ENCODE results near the gene GPS2. TPM values are rescaled to one million over a fixed set of nuclear protein-coding genes. Genes with fewer than 3 reads are reported as not detected.

Gene GPS2, protein sequence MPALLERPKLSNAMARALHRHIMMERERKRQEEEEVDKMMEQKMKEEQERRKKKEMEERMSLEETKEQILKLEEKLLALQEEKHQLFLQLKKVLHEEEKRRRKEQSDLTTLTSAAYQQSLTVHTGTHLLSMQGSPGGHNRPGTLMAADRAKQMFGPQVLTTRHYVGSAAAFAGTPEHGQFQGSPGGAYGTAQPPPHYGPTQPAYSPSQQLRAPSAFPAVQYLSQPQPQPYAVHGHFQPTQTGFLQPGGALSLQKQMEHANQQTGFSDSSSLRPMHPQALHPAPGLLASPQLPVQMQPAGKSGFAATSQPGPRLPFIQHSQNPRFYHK
- polyA plus RNA-seq (ENCODE audit: insufficient read length in 4 of 4): 100 to 1,000 TPM in 1 of 4 donors, 10 to 100 TPM in 3; 88.7 to 115 (median 95.8) TPM

DNA sequence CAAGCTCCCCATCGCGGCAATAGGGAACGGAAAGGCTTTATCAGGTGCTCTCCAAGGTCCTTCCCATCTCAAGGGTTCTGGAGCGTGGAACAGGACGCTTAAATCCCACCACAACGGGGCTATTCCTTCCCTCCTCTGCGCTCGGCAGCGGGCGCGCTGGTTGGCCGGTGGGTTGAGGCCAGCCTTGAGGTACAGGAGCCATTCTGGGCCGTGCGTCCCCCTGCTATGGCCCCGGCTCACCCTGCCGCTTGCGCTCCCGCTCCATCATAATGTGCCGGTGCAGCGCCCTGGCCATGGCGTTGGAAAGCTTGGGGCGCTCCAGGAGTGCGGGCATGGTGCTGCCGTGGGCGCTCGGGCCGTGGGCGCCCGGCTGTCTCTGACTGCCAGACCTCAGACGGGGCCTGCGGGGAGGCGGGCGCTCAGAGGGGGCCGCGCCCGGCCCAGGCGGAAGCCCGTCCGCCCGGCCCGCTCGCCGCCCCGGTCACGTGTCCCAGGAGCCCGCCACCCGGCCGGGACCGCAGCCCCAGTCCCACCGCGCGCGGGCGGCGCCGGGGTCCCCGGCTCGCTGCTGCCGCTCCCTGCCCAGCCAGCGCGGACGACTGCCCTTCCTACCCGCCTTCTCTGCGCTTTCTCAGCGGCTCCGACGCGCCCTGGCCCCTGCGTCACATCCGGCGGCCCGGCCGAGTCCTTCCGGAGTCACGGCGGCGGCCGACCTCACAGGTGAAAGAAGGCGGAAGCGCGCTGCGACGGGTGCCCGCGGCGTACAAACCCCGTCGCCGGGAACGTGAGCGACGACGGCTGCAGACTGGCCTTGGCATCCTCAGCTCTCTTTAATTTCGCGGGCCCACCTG lies at the start of gene GPS2:
TSS of gene GPS2 (minus strand) at position 642 of the 851 bp plus-strand sequence. CDS start at position 334, 308 bp downstream.
- DNase-seq (ENCODE audit: low read depth in 4 of 4, low spot score in 2 of 4): peak in 2 of 4 donors; percentile 69 to 77

DNA sequence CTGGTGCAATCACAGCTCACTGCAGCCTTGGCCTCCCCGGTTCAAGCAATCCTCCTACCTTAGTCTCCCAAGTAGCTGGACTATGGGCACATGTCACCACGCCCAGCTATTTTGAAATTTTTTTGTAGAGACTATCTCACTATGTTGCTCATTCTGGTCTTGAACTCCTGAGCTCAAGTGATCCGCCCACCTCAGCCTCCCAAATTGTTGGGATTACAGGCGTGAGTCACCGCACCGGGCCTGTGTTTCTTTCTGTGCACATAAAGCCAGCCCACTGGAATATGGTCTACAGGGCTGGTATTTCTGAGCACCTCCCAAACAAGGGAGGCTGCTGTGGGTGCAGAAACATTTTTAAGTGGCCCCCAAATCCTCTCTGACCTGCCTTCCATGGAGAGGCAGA lies 48.2 kb upstream of the GPS2 start:
- no peak for DNase-seq (ENCODE audit: low read depth in 4 of 4, low spot score in 2 of 4)

DNA sequence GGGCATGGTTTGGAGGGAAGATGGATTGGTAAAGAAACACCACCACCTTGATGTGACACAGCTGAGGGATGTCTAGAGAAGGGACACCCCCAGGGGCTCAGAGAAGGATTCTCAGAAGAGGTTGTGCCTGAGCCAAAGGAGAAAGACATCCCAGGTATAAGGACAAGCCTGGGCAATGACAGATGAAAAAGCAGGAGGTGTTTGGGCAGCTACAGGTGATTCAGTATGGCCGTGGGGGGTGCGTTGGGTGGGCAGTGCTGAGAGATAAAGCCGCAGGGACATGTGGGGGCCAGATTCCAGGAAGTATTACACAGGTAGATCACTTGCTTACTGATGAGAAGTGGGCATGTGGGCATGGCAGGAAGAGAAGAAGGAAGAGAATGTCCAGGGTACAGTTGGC lies 46.7 kb upstream of the GPS2 start:
- no peak for DNase-seq (ENCODE audit: low read depth in 4 of 4, low spot score in 2 of 4)

DNA sequence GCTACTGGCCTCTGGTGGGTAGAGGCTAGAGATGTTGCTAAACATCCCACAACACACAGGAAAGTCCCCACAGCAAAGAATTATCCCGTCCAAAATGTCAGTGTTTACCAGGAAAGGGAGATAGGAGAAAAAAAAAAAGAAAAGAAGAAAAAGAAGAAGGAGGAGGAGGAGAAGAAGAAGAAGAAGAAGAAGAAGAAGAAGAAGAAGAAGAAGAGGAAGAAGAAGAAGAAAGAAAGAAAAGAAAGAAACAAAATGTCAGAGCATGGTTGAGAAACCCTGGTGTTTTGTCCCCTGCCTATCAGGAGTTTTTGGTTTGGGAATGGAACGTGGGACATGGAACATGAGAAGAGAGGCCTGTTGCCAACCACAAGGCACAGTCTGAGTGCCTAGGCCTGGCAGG lies 42.2 kb upstream of the GPS2 start:
- no peak for DNase-seq (ENCODE audit: low read depth in 4 of 4, low spot score in 2 of 4)

DNA sequence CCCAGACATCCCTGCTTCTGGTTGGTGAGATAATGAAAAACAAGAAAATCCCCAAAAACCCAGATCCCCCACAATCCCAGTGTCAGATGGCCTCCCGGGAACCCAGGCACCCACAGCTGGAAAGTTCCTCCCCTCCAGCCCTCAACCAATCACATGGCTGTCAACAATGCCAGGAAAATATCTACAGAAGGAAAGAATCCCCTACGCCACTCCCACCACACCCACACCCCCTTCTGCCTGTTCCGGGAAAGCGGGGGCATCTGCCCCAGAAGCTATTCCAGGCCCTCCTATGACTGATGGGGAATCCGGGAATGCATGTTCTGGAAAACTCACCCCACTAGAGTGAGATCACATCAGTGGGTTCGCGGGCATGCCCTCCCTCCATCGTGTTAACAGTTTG lies 41.6 kb upstream of the GPS2 start:
- DNase-seq (ENCODE audit: low read depth in 4 of 4, low spot score in 2 of 4): no peak

DNA sequence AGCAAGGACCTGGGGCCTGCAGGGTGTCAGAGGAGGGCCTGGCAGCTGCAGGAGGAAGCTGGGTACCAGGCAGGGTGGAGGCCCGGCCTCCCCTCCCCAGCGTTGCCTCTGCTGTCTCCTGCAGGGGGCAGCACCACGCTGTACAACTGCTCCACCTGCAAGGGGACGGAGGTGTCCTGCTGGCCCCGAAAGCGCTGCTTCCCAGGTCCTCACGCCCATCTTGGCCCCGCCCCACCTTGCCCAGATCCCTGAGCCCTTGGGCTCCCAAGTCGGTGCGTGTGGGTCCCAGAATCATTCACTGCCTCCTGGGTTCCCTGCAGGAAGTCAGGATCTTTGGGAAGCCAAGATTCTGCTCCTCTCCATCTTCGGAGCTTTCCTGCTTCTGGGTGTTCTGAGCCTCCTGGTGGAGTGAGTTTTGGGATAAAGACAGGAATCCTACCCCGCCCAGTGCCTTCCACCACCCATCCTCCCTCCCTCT lies 41.0 kb upstream of the GPS2 start:
- peak in 1 of 4 donors; percentile 46 for DNase-seq (ENCODE audit: low read depth in 4 of 4, low spot score in 2 of 4)

DNA sequence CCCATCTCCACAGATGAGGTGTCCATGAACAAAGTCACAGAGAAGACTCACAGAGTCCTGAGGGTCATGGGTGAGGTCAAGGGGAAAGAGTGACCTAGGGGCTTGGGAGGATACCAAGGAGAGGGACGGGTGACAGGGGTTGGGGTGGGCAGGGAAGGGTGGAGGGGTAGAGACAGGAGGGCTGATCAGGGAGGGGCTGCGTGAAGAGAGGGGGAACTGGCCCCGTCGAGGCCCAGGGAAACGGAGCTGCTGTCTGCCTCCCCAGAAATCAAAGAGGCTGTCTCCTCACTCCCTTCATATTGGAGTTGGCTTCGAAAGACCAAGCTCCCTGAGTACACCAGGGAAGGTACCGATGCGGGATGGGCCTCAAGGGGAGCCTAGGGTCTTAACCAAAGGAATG lies 40.4 kb upstream of the GPS2 start:
- no peak for DNase-seq (ENCODE audit: low read depth in 4 of 4, low spot score in 2 of 4)

DNA sequence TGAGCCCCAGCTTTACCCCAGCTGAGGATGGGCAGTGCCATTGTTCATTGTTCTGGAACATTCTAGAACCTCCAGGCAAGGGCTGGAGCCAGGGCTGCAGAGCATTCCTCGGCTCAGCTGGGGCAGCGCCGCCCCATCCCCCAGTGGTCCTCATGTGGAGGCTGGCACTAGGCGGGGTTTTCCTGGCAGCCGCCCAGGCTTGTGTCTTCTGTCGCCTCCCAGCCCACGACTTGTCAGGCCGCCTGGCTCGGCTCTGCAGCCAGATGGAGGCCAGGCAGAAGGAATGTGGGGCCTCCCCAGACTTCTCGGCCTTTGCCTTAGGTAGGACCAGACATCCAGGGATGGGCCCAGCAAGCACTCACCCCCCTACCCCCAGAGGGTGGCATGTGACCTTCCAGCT lies 39.9 kb upstream of the GPS2 start, which contains the start of gene TMEM95:
TSS of gene TMEM95 (plus strand) at position 104 of the 400 bp plus-strand sequence. CDS start at position 153, 49 bp downstream.
- no peak for DNase-seq (ENCODE audit: low read depth in 4 of 4, low spot score in 2 of 4)

DNA sequence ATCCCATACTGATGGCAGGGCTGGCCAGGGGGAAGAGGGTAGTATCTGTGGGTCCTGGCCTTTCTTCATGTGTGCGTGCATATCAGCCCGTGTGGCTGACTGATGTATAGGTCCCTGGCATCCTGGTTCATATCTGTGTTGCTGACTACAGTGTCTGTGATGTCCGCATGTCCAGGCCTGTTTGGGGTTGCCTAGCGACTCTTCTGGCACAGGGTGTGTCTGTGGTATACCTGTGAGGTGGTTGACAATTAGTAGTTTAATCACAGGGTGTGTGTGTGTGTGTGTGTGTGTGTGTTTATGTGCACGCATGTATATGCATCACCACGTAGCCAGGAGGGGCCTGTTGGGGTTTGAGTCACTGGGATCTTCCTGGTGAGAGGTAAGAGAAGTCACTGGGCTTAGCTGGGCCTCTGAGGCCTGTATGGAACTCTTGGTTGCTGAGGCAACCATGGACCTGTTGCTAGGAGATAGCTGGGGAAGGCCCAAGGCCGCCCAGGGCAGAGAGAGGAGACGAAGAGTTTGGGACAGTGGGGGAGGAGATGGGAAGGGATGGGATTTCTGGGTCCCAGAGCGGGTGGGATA lies 39.2 kb upstream of the GPS2 start:
- no peak for DNase-seq (ENCODE audit: low read depth in 4 of 4, low spot score in 2 of 4)

DNA sequence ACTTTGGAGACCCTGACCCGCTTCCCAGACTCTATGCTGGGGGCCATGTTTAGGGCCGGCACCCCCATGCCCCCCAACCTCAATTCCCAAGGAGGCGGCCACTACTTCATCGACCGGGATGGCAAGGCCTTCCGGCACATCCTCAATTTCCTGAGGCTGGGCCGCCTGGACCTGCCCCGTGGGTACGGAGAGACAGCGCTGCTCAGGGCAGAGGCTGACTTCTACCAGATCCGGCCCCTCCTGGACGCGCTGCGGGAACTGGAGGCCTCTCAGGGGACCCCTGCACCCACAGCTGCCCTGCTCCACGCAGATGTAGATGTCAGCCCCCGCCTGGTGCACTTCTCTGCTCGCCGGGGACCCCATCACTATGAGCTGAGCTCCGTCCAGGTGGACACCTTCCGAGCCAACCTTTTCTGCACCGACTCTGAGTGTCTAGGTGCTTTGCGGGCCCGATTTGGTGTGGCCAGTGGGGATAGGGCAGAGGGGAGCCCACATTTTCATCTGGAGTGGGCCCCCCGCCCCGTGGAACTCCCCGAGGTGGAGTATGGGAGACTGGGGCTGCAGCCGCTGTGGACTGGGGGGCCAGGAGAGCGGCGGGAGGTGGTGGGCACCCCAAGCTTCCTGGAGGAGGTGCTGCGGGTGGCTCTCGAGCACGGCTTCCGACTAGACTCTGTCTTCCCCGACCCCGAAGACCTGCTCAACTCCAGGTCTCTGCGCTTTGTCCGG lies 37.9 kb upstream of the GPS2 start:
- DNase-seq (ENCODE audit: low read depth in 4 of 4, low spot score in 2 of 4): no peak

DNA sequence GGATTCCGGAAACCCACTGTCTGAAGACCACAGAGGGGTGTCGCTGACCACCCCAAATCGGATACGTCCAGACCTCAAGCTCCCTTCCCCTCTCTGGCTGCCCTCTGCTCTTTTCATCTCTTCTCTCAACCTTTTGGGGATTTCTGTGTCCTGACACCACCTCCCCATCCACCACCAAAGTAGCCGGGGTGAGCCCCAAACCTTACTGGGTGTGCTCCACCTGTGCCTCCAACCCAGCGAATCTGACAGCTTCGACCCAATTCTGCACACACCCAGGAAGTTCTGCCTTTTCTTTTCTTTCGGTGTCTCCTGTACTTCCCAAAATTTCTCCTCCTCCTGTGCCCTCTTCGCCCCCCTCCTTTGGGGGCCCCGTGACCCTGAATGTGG lies 37.3 kb upstream of the GPS2 start:
- DNase-seq (ENCODE audit: low read depth in 4 of 4, low spot score in 2 of 4): no peak

DNA sequence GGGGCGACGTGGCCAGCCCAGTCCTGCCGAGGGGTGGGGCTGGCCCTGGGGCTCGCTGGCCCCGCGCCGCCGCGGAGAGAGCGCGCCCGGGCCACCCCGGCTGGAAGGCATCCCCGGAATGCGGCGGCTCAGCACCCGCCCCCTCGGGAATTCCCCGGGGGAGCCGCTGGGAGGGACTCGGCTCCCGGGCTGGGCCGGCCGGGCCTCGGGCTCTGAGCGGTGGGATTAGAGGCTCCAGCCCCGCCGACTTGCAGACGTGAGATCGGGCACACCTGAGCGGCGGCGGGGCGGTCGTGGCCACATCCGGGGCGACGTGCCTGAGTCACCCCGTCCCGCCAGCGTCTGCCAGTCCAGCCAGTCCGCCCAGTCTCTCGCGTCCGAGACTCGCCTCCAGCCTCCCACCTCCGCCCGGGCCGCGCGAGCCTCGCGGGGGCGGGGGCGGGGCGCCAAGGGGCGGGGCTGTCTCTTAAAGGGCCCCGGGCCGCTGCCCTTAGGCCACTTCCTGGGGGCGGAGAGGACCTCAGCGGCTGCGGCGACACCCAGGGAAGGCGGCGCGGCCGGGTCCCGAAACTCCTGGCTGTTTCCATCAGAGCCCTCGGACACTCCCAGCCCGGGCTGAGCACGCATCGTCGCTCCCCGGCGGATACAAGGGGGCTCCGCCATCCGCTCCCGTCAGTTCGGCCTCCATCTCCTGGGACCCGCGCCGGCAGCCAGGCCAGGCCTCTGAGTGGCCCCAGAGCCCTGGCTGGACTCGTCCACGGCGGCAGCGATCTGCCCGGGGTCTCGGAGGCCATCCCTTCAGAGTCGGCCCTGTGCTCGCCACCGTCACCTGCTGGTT lies 36.7 kb upstream of the GPS2 start, which contains the start of gene KCTD11:
TSS of gene KCTD11 (plus strand) at position 498 of the 838 bp plus-strand sequence.
- DNase-seq (ENCODE audit: low read depth in 4 of 4, low spot score in 2 of 4): peak; percentile 55 to 77 (median 67)

DNA sequence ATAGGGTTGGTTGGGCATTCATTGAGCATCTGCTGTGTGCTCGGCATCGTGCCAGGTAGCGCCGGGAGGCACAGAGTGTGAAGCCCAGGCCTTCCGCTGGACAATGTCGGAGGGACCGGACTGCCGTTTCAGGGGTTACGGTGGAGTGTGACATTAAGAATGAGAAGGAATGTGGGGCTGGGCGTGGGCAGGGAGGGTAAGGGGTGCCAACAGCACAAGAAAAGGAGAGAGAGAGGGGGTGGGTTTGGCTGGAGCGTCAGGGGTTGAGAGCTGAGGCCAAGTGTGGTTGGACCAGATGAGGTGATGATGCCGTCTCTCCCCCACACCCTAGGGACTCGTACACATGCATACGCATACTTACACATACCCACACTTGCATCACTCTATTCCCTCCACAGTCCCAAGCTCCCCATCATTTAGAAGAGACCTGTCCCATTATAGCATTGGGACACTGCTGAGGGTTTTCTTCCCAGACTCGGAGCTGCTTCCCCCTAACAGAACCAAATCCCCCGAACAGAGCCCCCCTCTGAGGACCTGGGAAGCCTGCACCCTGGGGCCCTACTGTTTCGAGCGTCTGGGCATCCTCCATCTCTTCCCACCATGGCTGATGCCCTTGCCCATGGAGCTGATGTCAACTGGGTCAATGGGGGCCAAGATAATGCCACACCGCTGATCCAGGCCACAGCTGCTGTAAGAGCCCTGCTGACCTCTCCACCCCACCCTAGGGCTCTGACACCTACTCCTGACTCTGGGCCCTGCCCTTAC lies 33.5 kb upstream of the GPS2 start:
- no peak for DNase-seq (ENCODE audit: low read depth in 4 of 4, low spot score in 2 of 4)

DNA sequence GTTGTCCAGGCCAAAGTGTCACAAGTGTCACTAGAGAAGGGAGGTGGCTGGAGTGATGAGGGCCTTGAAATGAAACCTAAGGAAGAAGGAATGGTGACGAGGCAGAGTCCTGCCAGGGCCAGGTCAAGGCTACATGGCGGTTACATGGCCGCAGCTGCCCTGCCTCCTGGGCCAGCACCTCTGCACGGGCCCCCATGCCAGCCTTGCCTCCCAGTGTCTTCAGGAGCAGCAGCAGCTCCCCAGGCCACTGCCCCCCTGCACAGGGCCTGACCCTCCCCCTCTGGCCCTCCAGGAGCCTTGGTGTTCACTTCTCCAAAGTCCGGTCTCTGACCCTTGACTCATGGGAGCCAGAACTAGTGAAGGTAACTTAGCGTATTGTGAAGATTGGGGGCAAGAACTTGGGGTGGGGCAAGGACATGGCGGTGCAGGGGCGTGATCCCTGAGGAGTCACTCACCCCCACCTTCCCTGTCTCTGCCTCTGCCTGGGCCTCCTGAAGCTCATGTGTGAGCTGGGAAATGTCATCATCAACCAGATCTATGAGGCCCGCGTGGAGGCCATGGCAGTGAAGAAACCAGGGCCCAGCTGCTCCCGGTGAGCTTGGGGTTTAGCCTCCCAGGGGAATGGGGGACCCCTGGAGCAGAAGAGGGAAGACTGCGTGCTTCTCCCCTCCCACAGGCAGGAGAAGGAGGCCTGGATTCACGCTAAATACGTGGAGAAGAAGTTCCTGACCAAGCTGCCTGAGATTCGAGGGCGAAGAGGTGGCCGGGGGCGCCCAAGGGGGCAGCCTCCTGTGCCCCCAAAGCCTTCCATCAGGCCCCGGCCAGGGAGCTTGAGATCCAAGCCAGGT lies 32.7 kb upstream of the GPS2 start:
- no peak for DNase-seq (ENCODE audit: low read depth in 4 of 4, low spot score in 2 of 4)

DNA sequence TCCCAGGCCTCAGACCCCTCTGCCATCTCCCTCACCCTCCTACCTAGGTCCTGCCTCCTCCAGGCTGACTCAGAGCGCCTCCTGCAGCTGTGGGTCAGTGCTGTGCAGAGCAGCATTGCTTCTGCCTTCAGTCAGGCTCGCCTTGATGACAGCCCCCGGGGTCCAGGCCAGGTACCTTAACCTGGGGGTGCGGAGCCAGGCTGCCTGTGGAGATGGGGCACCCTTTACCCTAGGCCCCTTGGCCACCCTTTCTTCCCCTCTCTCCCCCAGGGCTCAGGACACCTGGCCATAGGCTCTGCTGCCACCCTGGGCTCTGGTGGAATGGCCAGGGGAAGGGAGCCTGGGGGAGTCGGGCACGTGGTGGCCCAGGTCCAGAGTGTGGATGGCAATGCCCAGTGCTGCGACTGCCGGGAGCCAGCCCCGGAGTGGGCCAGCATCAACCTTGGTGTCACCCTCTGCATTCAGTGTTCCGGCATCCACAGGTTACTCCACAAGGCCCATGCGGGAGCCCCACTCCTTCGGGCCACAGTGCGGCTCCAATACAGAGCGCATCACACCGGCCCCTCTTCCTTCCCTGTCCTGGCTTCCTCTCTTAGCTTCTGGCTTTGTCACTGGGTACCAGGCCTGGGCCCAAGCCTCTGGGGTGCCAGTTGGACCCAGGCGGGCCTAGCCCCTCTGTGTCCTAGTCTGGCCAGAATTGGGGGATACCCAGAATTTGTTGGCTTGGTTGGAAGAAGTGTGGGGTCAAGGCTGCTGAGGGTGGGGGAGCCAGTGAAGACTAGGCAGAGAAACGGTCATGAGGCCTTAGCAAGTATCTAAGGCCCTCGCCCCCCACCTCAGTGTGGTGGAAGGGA lies 31.8 kb upstream of the GPS2 start:
- DNase-seq (ENCODE audit: low read depth in 4 of 4, low spot score in 2 of 4): no peak

DNA sequence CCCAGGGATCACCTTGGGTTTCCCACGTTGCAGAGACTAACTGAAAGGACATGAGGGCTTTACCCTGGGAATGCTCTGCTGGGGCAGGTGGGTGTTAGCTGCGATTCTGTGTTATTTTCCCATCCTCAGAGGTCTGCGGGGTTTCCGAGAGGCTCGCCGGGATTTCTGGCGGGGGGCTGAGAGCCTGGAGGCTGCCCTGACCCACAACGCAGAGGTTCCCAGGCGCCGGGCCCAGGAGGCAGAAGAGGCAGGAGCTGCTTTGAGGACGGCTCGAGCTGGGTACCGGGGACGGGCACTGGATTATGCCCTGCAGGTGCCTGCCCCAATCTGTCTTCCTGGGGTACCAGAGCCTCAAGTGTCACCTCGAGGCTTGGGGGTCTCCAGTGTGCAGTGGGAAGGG lies 28.1 kb upstream of the GPS2 start:
- no peak for DNase-seq (ENCODE audit: low read depth in 4 of 4, low spot score in 2 of 4)

DNA sequence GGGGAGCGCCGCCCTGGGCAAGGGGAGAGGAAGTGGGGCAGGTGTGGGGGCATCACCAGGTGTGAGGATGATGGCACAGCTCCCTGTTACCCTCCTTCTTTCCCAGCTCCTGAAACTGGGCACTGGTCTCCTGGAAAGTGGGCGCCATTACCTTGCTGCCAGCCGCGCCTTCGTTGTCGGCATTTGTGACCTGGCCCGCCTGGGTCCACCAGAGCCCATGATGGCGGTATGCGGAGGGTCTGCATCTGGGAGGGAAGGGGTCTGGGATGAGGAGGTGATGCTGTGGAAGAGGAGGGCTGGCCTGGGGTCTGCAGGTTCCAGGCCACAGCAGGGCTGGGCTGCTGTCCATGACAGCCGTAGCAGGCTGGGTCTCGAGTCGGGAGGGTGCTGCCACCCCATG lies 26.7 kb upstream of the GPS2 start:
- DNase-seq (ENCODE audit: low read depth in 4 of 4, low spot score in 2 of 4): no peak

Measured in left renal cortex interstitium (tissue), 4 donors.